HG03432 (cell line): Measurements from ENCODE around the gene ELMO1.

Experiments
- ATAC-seq: cut with Tn5 transposase; IDR thresholded peaks from one replicate; pipeline ENCODE4 v1.9.1; 2021; ENCODE audit warnings: mild to moderate bottlenecking, moderate library complexity; ENCODE audit not compliant: unreplicated experiment

Gene ELMO1

DNA sequence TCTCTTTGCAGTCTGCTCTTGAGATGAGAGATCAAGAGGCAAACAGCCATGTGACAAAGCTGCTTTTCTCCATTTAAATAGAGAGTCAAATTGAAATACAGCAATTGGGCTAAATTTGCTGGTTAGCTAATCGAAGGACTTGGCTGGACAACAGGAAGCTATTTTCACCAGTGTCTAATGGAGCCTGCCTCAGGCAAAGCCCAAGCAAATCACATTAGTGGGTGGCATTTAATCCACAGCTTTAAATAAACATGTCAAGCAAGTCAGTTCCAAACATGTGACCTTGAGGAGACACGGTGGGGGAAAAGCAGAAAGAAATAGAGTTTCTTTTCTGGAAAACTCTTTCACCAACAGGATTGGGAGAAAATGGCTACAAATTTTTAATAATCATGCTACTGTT is 543.9 kb downstream of the ELMO1 start:
- ATAC-seq: no peak

DNA sequence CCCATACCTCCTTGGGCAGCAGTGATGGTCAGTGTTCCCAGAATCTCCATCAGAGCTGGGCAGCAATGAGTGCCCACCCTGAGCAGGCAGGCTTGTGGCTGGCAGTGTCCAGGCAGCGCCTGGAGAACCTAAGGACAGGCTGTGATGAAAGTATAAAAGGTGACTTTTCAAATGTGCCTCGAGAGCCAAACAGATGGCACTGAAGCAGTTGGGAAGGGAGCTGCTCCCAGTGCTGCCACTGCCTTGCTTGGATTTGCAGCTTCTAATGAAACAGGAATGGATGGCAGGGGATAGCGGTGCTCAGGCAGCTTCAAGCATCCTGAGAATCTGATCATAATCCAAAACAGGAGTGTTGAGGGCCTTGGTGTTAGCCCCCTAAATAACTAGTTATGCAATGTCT is 544.6 kb downstream of the ELMO1 start:
- ATAC-seq: no peak

DNA sequence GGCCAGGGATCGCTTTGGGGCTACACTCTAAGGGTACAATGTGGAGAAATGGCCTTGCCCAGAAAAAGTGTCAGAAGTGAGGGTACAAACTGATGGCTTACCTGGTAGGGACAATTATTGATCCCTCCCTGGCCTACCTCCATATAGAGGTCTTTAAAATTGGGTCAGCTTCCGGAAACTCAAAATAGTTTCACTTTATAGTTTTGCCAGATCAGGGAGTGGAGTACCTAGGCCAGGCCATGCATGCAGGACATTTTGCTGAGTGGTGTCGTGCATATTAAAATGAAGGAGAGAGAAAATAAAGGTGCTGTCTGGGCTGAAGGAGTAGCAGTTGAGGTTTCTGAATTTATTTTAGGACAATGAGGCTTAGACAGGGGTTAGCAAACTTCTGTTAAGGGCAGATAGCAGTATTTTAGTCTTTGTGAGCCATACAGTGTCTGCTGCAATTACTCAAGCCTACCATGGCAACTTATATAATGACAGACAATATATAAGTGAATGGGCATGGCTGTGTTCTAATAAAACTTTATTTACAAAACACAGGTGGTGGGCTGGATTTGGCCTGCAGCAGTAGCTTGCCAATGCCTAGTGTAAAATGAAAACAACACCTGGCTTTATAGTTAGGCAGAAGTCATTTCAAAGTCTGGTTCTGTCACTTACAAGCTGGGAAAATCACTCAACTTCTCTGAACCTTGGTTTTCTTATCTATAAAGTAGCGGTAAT is 547.5 kb downstream of the ELMO1 start:
- ATAC-seq: no peak

DNA sequence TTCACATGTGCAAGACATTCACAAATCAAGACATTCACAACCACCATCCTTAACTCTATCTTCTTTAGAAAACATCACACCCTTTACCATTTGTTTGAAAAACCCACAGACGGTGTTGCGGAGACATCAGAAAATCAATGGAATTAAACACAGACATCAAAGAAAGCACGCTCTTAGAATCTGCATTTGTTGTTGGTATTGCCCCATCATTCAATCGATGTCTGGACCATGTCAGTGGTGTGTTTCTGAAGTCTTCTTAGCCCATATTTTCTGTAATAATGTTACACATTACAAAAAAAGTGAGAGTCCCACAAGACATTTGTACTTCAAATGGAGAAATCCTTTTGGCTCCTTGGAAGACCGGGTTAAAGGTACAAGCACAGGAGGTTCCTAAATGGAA is 550.5 kb downstream of the ELMO1 start:
- ATAC-seq: no peak

DNA sequence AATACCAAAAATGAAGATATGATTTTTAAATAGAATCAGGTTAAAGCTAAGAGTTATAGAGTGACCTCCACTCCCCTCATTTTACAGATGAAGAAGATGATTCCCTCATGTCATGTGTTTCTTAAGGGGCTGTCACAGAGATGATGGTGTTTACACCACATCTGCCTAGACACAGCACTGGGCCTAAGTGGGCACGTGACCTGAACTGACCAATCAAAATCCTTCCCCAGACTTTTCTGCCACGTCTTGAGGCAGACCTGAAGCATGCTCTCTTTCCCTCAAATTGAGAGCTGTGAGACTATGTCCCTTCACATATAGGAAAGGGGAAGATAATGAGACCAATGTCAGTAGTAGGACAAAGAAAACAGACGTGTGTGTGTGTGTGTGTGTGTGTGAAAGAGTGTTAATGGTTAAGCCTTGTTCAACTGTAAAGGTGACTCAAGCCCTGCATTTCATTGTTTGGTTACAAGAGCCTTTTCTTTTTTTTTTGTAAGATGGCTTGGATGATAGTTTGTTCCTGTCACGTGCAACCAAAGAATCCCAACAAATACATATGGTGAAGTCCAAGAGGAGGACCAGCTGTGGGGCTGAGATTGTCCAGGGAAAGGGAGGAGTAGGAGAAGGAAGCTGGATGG is 551.6 kb downstream of the ELMO1 start:
- no peak for ATAC-seq

DNA sequence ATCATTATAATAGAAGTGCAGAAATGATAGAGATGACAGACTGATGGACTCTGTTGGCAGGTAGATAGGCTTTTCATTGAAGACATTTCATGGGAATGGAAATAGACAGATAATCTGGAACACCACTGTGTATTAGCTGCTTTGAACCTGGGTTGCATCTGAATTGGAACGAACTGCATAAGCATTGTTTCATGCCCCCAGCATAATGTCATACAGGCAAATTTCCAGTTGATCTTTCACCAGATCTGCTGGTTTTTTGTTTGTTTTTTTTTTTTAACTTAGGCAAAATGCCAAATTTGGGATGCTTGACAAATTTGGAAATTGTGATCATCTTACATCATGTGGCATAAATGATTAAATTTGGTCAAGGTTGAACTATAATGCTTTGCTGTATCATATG is 552.2 kb downstream of the ELMO1 start:
- no peak for ATAC-seq

DNA sequence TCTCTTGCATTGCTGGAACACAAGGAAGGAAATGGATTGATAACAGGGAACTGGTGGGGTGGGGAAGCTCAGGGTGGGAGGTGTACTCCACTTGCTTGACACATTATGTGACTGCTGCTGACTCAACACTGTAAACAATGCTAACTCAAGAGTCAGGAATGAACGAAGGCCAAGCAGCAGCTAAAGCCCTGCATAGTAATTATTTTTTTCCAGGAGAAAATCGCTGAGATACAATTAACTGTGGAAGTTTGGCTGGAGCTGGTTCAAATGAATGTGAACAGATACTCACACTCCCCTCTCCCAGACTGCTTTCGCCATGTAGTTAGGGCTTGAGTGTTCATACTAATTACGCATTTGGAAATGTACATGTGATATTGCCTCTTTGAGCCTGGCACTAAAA is 553.5 kb downstream of the ELMO1 start:
- no peak for ATAC-seq

DNA sequence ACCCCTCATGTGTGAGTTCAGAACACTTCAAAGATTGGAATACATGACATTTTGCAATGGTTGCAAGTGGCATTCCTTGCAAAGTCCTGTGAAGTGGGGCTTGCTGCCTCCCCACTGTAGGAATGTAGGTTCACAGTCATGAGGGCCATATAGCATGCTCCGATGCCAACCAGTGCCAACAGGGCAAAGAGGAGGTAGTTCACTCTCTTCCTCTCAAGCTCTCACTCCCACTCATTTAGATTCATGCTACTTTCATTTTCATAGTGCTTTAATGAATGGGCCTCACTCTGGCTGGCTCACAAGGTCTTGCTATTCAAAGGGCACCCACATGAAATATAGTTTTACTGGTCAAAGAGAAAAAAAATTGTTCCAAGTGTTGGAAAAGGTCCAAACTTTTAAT is 554.5 kb downstream of the ELMO1 start:
- ATAC-seq: peak; percentile 61

DNA sequence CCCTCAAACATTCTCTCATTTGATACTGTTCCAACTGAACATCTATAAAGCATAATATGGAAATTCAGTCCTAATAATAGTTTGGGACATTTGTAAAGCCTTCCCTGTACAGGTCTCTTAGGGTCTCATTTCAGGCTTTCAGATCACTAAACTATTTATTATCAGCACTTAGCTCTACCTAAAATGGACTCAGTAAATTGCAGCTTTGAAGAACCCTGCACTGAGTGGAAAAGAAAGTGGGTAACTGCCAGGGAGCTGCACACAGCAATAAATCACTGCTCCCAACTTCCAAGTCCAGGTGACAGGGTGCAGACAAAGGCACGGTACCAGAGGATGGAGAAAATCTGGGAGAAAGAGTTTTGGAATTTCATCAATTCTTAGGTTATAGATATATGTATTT is 559.5 kb downstream of the ELMO1 start:
- no peak for ATAC-seq

DNA sequence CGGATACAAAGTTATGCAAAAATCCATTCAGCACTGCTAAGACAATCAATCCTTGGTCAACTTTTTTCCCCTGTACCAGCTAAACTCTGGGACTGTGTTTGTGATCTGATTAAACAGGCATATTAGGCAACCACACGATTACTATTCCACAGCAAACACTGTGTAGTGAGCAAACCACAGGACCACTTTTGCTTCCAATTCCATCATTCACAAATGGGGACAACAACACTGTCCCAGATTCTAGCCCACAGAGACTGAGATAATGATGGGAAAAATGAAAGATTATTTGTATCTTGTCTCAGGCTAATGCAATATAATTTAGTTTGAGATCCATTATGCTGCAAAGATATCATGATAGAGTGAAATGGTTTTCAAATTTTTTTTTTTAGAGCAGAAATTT is 560.7 kb downstream of the ELMO1 start:
- ATAC-seq: no peak

DNA sequence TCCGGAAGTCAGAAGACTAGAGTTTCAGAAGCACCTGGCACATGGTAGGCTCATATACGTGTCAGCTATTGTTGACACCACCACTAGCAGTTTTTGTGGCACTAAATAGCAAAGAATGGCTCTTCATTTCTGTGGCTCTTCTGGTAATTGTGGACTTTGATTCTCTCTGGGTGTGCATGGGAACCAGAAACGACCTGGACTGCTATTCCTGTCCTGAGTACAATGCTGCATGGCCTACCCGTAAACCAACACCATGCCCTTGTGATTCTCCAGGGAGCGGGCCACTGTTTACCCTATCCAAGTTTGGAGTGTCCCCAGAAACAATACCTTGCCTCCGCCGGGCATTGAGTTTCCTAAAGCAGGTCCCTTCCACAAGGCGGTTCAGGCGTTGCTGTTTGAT is 561.4 kb downstream of the ELMO1 start:
- ATAC-seq: no peak

DNA sequence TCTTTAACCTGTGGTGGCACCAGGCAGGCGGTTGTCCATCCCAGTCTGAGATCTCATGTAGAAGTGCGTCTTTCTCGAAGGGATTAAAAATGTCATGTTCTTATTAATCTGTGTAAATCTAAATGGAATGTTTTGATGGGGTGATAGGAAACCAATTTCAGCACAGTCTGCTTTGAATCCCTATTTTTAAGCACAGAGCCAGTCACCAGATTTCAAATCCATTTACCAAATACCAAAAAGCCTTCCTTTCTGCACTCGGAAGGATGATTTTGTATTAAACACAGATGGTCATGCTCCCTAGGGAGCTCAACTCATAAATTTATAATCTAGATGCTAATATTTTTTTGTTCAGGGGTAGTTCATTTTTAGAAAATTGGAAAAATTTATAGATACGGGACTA is 563.8 kb downstream of the ELMO1 start:
- no peak for ATAC-seq

DNA sequence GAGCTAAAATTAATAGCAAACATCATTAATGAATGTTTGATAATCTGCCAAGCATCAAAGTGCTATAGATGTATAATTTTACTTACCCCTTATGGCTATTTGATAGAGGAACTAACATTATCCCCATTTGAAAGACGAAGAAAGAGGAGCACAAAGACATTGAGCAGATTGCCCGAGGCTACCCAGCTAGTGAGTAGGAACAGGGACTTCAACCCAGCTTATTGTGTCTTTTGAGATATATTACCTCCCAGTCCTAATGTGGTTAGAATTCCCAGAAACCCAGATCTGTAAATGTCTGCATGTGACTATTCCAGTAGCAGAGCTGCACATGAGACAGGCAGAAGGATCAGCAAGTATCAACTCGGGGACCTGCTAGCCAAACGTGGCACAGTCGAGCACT is 564.3 kb downstream of the ELMO1 start:
- ATAC-seq: no peak

DNA sequence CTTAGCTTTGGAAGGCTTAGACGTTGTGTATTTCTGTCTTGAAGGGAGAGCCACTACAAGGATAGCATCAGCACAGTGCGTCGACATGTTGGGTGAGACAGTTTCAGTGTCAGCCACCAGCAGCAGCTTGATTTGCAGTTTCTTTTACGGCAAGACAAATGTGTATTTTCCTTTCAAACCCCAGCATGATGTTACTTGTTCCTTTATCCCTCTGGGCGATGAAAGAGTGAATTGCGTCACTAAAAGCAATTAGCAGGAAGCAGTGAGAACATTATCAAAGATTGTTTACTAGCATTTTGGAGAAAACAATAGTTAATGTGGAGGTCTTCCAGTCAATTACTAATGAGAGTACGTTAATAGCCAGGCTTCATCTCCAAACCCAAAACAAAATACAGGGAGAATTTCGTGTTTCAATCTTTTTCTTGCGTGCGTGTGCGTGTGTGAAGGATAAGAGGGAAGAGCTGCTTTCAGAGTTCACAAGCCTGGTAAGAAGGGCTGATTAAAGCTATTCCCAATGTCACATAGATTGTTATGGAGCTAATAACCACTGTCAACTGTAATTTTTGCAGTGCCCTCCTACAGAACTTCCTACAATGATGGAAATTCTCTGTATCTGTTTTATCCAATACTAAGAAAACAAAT is 567.3 kb downstream of the ELMO1 start:
- no peak for ATAC-seq

DNA sequence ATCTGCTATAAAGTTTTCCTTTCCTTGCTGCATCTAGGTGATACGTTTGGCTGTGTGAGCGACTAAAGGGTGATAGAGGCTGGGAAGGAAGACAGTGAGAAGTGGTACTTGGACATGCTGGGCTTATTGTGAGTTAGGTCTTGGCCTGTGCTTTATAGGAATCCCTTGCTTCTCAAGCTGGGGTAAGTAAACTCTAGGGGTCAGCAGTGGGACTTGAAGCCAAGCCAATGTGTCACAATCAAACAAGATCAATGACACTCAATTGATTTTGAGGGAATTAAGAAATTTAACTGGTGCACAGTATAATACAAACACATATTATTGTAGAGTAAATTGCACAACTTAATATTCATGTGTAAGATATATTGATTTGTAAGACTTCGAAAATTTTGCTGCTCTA is 568.6 kb downstream of the ELMO1 start:
- no peak for ATAC-seq

DNA sequence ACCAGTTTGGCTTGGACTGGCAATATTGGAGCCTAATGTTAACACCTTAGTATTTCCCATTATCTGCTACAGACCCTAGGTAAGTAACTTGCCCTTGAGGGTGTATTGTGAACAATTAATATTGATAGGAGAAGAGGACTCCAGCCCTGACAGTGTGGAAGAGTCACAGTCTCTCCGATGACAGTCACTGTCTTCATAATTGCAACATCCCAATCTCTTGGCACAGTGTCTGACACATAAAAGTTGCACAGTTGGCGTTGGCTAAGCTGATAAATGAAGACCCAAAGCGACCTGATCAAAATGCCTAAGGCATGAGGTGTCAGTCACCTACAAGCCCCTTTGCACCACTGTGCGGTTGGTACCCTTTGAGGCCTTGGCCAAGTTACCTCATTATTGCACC is 569.6 kb downstream of the ELMO1 start:
- no peak for ATAC-seq

DNA sequence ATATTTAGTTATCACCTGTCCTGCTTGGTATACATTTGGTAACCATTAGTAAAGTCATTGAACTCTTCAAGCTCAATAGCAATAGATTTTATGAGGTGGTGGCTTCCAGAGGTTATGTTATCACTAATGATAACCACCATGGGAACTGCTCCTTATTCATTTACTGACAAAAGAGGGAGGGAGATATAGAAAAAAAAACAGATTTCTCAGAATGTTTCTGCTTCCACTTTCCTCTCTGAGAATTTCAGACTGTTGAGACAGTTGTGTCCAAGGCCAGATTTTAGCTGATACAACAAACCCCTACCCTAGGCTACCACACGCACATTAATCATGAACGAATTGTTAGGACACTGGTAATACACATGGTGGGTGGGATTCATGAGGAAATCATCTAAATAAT is 570.4 kb downstream of the ELMO1 start:
- no peak for ATAC-seq

DNA sequence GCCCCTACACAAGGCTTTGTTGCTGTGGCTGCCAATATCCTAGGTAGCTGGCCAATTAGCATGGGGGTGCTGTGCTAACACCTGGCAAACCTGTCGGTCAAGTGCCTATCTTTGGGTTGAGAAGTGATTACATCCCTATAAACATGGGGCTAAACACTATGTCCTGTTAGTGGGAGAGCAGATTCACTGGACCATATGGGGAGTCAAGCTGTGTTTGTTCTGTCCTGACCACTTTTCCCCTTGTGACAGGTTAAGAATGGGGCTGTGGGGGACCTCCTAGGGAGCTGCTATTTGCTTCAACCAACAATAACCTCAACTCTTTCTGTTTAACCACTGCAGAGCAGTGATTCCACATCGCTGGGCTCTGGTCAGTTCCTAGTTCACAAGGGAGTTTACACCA is 572.9 kb downstream of the ELMO1 start:
- ATAC-seq: no peak

DNA sequence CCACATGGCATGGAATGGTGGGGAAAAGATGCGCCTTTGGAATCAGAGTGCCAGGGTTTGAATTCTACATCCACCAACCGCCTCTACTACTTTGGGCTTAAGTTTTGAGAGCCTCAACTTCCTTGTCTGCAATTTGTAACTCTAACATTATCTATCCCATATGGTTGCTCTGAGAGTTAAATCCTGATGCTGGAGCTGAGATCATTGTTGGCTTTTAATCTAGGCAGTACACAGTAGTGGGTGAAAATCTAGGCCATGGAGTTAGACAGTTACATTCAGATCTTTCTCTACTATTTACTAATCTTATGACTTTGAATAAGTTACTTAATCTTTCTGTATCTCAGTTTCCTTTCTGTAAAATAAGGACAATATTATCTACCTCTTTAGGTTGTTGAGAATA is 574.6 kb downstream of the ELMO1 start:
- no peak for ATAC-seq

DNA sequence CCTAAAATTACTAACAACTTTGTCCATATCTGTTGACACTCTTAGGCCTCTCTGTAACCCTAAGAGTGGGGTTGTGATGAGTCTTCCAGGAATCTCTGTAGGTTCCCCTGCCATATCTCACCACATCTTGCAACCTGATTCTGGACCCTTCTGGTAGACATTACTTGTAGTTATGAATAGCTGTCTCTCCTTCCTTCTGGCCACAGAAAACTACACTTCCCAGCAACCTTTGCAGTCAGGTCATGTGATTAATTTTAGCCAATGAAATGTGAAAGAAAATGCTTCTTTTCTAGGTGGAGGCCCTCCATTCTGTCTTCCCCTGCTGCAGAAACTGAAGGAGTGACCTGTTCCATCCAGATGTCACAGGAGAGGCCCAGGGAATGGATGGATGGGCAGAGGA is 576.8 kb downstream of the ELMO1 start:
- ATAC-seq: no peak

DNA sequence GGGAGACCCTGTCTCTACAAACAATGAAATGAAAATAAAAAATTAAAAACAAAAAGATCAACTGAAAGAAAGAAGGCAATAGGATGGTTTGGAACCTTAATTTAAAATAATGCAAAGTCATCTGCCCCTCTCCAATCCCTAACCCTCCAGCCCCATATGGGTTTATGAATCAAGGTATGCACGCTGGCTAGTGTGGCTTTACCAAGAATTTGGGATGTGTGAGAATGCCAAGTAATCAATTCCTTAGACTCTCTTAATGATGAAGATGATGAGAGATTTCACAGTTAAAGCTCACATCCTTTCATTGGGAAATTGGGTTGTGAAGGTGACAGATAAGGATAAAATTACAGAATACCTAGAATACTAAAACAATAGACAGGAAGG is 577.3 kb downstream of the ELMO1 start:
- ATAC-seq: no peak

DNA sequence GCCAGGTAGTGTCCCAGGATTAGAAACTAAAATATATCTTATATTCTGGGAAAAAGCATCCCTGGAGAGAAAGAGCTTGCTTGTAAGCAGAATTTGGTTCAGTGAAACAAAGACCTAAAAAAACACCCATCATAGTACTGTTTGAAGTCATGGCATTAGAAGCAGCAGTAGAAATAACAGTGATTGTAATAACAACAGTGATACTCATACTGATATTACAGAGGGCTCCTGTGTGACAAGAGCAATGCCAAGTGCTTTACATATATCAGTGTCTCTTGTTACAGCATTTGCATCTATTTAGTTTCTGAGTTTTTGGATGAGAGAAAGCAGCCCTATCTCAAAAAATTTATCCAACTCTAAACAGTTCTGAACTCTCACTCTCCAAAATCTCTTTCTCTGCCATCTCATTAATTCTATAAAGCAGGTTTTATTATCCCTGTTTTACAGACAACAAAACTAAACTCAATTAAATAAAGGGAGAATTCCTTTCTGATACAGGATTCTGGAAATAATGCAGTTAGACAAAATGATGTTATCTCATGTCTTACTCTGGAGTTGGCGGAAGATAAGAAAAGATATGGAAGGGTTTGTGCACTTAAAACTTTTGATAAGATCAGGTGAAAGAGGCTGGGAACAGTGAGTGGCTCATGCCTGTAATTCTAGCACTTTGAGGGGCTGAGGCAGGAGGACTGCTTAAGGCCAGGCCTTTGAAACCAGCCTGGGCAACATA is 577.9 kb downstream of the ELMO1 start:
- ATAC-seq: no peak
